ENCODE results near the gene CELF1. TPM values are rescaled to one million over a fixed set of nuclear protein-coding genes. Genes with fewer than 3 reads are reported as not detected.
A peak's percentile ranks its signal among the peaks of the same experiment; 100 is the strongest.

Gene CELF1
- total RNA-seq, 2 experiments from 2014 or later: 132 to 143 TPM

GRCh38 chr11:47524291-47524874 is 28.5 kb downstream of the CELF1 start:
- Mint-ChIP-seq H3K36me3 (ENCODE audit: low read depth) (peaks cover 10% of the 10 kb centered on the region), H3K27me3 (no peaks in the 10 kb centered on the region), H3K27ac (peak overlapping the region; percentile 85), H3K4me1 (peaks cover 66% of the 10 kb centered on the region), H3K4me3 (peak overlapping the region; percentile 32), H3K9me3 (ENCODE audit: low read depth) (no peaks in the 10 kb centered on the region)
- CTCF ChIA-PET: interaction anchor here (0.7 to 2.0 kb wide), 7 partner anchors 10 to 29 kb away, joined by 3 to 7 read pairs (median 5); partner anchors contain the start of gene CELF1
- DNase-seq (peak; percentile 50), ATAC-seq (peak; percentile 51)
- POLR2A ChIA-PET: interaction anchor here (1.0 to 1.2 kb wide), 2 partner anchors 9 to 22 kb away, joined by 4 read pairs; no protein-coding TSS in a partner anchor
- intact Hi-C loops (cut with DNase I, micrococcal nuclease): loop anchor here (1.0 to 2.0 kb wide), 2 partner anchors 9 to 16 kb away; no protein-coding TSS in a partner anchor

GRCh38 chr11:47523490-47524225 is 29.3 kb downstream of the CELF1 start:
- intact Hi-C loops (cut with DNase I, micrococcal nuclease): loop anchor here (1.0 to 2.0 kb wide), 3 partner anchors 8 to 29 kb away; partner anchors contain the start of gene CELF1 (in 1 of the 2)
- Mint-ChIP-seq H3K36me3 (ENCODE audit: low read depth) (peaks cover 11% of the 10 kb centered on the region), H3K27ac (peak overlapping the region; percentile 85), H3K9me3 (ENCODE audit: low read depth) (no peaks in the 10 kb centered on the region), H3K4me3 (peak overlapping the region; percentile 32), H3K27me3 (no peaks in the 10 kb centered on the region), H3K4me1 (peaks cover 72% of the 10 kb centered on the region)
- DNase-seq (peak; percentile 67), ATAC-seq (peak; percentile 77)
- ChIA-PET POLR2A (interaction anchor here (1.0 to 1.2 kb wide), 2 partner anchors 9 to 23 kb away, joined by 4 read pairs; no protein-coding TSS in a partner anchor), CTCF (interaction anchor here (0.7 to 2.0 kb wide), 10 partner anchors 9 to 271 kb away, joined by 3 to 7 read pairs (median 4); partner anchors contain the start of gene CELF1)

GRCh38 chr11:47518212-47518964 is 34.5 kb downstream of the CELF1 start:
- ATAC-seq (no peak), DNase-seq (no peak)
- H3K4me3 Mint-ChIP-seq: no peak overlapping the region
- no peaks in the 10 kb centered on the region for H3K27me3 Mint-ChIP-seq
- no peaks in the 10 kb centered on the region for H3K9me3 Mint-ChIP-seq (ENCODE audit: low read depth)
- CTCF ChIA-PET: interaction anchor here (0.7 to 2.1 kb wide), 7 partner anchors 8 to 36 kb away, joined by 3 to 8 read pairs (median 3); no protein-coding TSS in a partner anchor
- H3K4me1 Mint-ChIP-seq: peaks cover 76% of the 10 kb centered on the region
- H3K36me3 Mint-ChIP-seq (ENCODE audit: low read depth): peaks cover 13% of the 10 kb centered on the region
- intact Hi-C loops (cut with DNase I, micrococcal nuclease): loop anchor here in 1 of 2 experiments (10.0 kb wide), 1 partner anchor 486 kb away; no protein-coding TSS in a partner anchor
- peak overlapping the region; percentile 69 for H3K27ac Mint-ChIP-seq
- POLR2A ChIA-PET: no interaction called here

- Mint-ChIP-seq H3K4me1 (peaks cover 76% of the 10 kb centered on the region), H3K4me3 (no peak overlapping the region), H3K27me3 (no peaks in the 10 kb centered on the region), H3K9me3 (ENCODE audit: low read depth) (no peaks in the 10 kb centered on the region), H3K27ac (no peak overlapping the region), H3K36me3 (ENCODE audit: low read depth) (peaks cover 13% of the 10 kb centered on the region)
- ATAC-seq (no peak), DNase-seq (no peak)
- intact Hi-C loops (cut with DNase I, micrococcal nuclease): loop anchor here in 1 of 2 experiments (10.0 kb wide), 1 partner anchor 488 kb away; no protein-coding TSS in a partner anchor
- ChIA-PET CTCF (interaction anchor here (0.6 to 2.1 kb wide), 6 partner anchors 12 to 90 kb away, joined by 3 to 8 read pairs (median 3); no protein-coding TSS in a partner anchor), POLR2A (no interaction called here)
These were observed 35.7 kb downstream of the CELF1 start for GRCh38 chr11:47516984-47517853.

DNA sequence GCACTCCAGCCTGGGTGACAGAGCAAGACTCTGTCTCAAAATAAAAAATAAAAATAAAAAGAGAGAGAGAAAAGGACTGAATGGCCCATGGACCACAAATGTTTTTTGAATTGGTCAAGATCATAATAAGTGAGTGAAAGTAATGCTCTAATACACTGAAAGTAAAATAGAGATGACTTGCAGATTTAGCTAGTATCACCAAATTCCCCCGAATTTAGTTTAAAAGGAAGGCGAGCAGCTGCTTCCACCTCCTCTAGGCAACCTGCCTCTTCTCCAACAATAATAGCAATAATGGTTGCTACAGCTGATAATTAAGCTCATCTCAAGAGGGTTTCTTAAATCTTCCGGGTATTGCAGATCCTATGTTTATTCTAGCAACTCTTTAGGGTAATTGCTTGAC is 36.8 kb downstream of the CELF1 start:
- H3K27ac Mint-ChIP-seq: no peak overlapping the region

DNA sequence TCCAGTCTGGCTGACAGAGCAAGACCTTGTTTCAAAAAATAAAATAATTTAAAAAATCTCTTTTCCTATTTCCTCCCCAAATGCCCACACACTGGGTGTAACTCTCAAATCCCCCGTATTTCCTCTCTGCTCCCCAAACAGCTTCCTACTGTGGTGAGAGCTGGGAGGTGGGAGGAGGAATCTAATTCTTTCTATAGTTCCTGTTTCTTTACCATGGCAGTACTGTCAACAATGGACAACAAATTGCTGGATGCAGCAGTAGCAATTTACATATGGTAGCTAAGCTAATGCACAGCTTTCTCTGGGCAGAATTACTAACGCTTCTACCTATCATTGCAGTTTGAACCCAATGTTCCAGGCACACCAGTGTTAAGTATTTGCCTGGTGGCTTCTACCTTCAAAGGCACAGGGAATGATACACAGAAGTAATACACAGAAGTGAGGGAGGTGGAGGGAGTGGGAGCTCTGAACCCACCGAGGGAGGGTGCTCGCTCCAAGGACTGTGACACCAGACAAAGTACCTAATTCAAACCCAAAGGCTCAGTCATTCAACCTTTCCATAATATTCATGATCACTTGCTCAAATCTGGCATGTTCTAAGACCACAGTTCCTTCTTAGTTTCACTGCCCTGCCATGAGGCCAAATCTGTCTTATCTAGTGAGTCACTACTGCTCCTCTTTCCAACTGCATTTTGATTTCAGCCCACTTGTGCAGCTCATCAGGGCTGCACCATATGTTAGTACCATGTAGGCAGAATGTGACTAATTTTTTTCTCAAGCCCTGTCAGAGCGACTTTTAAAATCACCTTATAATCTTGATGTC is 37.9 kb downstream of the CELF1 start:
- ChIA-PET CTCF (interaction anchor here (0.6 to 2.3 kb wide), 7 partner anchors 10 to 492 kb away, joined by 3 to 11 read pairs (median 3); partner anchors contain the start of gene CELF1), POLR2A (interaction anchor here (0.6 to 1.4 kb wide), 6 partner anchors 9 to 734 kb away, joined by 3 to 10 read pairs (median 4); partner anchors contain the start of gene AGBL2)
- peaks cover 22% of the 10 kb centered on the region for H3K36me3 Mint-ChIP-seq (ENCODE audit: low read depth)
- no peaks in the 10 kb centered on the region for H3K27me3 Mint-ChIP-seq
- H3K27ac Mint-ChIP-seq: peak overlapping the region; percentile 84
- H3K4me1 Mint-ChIP-seq: peaks cover 89% of the 10 kb centered on the region
- intact Hi-C loops (cut with DNase I, micrococcal nuclease): loop anchor here (1.0 to 10.0 kb wide), 10 partner anchors 8 to 490 kb away; partner anchors contain the start of genes CELF1 (in 2 of the 2), KBTBD4 (in 1 of the 2) and NDUFS3 (in 1 of the 2)
- no peaks in the 10 kb centered on the region for H3K9me3 Mint-ChIP-seq (ENCODE audit: low read depth)
- peak; percentile 95 for ATAC-seq
- H3K4me3 Mint-ChIP-seq: peak overlapping the region; percentile 0
- peak; percentile 69 for DNase-seq

More for the DNA sequence above, 36.8 kb downstream of the CELF1 start:
- H3K36me3 Mint-ChIP-seq (ENCODE audit: low read depth): peaks cover 17% of the 10 kb centered on the region
- no peaks in the 10 kb centered on the region for H3K27me3 Mint-ChIP-seq
- ChIA-PET CTCF (interaction anchor here (0.7 to 2.3 kb wide), 6 partner anchors 14 to 77 kb away, joined by 3 to 11 read pairs (median 4); partner anchors contain the start of gene CELF1), POLR2A (interaction anchor here (0.6 to 0.9 kb wide), 2 partner anchors 16 to 33 kb away, joined by 3 to 4 read pairs; no protein-coding TSS in a partner anchor)
- no peaks in the 10 kb centered on the region for H3K9me3 Mint-ChIP-seq (ENCODE audit: low read depth)
- intact Hi-C loops (cut with DNase I, micrococcal nuclease): loop anchor here in 1 of 2 experiments (10.0 kb wide), 1 partner anchor 489 kb away; no protein-coding TSS in a partner anchor
- no peak overlapping the region for H3K4me3 Mint-ChIP-seq
- ATAC-seq: no peak
- peaks cover 81% of the 10 kb centered on the region for H3K4me1 Mint-ChIP-seq
- no peak for DNase-seq

GRCh38 chr11:47512701-47513100 is 40.2 kb downstream of the CELF1 start:
- Mint-ChIP-seq H3K9me3 (ENCODE audit: low read depth) (no peaks in the 10 kb centered on the region), H3K36me3 (ENCODE audit: low read depth) (peaks cover 21% of the 10 kb centered on the region), H3K4me1 (peaks cover 92% of the 10 kb centered on the region), H3K4me3 (no peak overlapping the region), H3K27me3 (no peaks in the 10 kb centered on the region), H3K27ac (no peak overlapping the region)
- ChIA-PET POLR2A (interaction anchor here (0.6 to 1.0 kb wide), 2 partner anchors 27 to 55 kb away, joined by 3 to 6 read pairs; no protein-coding TSS in a partner anchor), CTCF (interaction anchor here (1.3 to 1.6 kb wide), 5 partner anchors 14 to 52 kb away, joined by 3 to 4 read pairs (median 3); no protein-coding TSS in a partner anchor)
- intact Hi-C loops (cut with DNase I, micrococcal nuclease): loop anchor here in 1 of 2 experiments (10.0 kb wide), 1 partner anchor 492 kb away; no protein-coding TSS in a partner anchor
- DNase-seq (no peak), ATAC-seq (no peak)

GRCh38 chr11:47511917-47512316 is 41.0 kb downstream of the CELF1 start:
- Mint-ChIP-seq H3K27ac (peak overlapping the region; percentile 47), H3K27me3 (no peaks in the 10 kb centered on the region), H3K9me3 (ENCODE audit: low read depth) (no peaks in the 10 kb centered on the region), H3K36me3 (ENCODE audit: low read depth) (peaks cover 22% of the 10 kb centered on the region), H3K4me3 (no peak overlapping the region), H3K4me1 (peaks cover 95% of the 10 kb centered on the region)
- ATAC-seq: no peak
- ChIA-PET POLR2A (interaction anchor here (1.0 kb wide), 1 partner anchor 28 kb away, joined by 3 read pairs; no protein-coding TSS in a partner anchor), CTCF (interaction anchor here (0.8 to 3.7 kb wide), 7 partner anchors 11 to 53 kb away, joined by 3 to 20 read pairs (median 3); no protein-coding TSS in a partner anchor)
- intact Hi-C loops (cut with DNase I, micrococcal nuclease): loop anchor here in 1 of 2 experiments (10.0 kb wide), 1 partner anchor 493 kb away; no protein-coding TSS in a partner anchor
- no peak for DNase-seq

DNA sequence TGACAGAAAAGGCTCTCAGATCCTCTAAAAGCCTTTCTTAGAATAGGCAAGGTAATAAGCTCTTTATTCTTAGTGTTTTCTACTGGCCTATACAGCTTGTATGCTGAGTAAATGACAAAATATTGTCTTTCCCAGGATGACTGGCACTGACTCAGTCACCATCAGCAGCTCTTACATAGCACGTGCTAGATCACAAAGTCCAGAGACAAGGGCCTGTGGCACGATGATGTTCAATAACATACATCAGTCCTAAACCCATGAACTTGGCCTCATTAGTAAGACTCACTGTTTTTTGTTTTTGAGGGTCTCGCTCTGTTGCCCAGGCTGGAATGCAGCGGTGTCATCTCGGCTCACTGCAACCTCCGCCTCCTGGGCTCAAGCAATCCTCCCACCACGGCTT is 42.7 kb downstream of the CELF1 start:
- peak overlapping the region; percentile 90 for H3K27ac Mint-ChIP-seq
- POLR2A ChIA-PET: interaction anchor here (0.6 to 1.6 kb wide), 6 partner anchors 10 to 610 kb away, joined by 3 to 8 read pairs (median 6); partner anchors contain the start of genes CELF1 and PTPMT1
- intact Hi-C loops (cut with DNase I, micrococcal nuclease): loop anchor here in 1 of 2 experiments (1.0 to 10.0 kb wide), 2 partner anchors 43 to 495 kb away; partner anchors contain the start of gene CELF1

More for the DNA sequence above, 42.7 kb downstream of the CELF1 start:
- CTCF ChIA-PET: interaction anchor here (0.6 to 3.7 kb wide), 10 partner anchors 9 to 548 kb away, joined by 3 to 20 read pairs (median 4); partner anchors contain the start of genes CELF1 and PTPMT1
- Mint-ChIP-seq H3K36me3 (ENCODE audit: low read depth) (peaks cover 31% of the 10 kb centered on the region), H3K9me3 (ENCODE audit: low read depth) (no peaks in the 10 kb centered on the region), H3K4me3 (no peak overlapping the region), H3K4me1 (peaks cover 94% of the 10 kb centered on the region), H3K27me3 (no peaks in the 10 kb centered on the region)
- DNase-seq (peak; percentile 58), ATAC-seq (peak; percentile 79)

All from activated CD4-positive, alpha-beta T cell treated with anti-CD3 and anti-CD28 coated beads for 36 hours (primary cell).